Liver (tissue), 9 donors: ENCODE measurements around the gene CACNG4. TPM values are rescaled to one million over a fixed set of nuclear protein-coding genes. Genes with fewer than 3 reads are reported as not detected.

Source experiments
- DNase-seq: peaks from one replicate; pipeline ENCODE4 v3.0.0-alpha.2; 2017; ENCODE audit warnings: low spot score
- H3K27ac ChIP-seq, 2 donors: one replicate each; pipeline ENCODE4 v1.7.0; 2013; ENCODE audit warnings: inconsistent platforms in 2 of 2, low read length in 2 of 2, control low read depth in 1 of 2, low read depth in 1 of 2, mild to moderate bottlenecking in 1 of 2
- H3K27me3 ChIP-seq, 4 donors: one replicate each; pipeline versions ENCODE4 v1.6.1 to v1.7.0; 2013; ENCODE audit warnings: low read length in 3 of 4, inconsistent platforms in 1 of 4, mild to moderate bottlenecking in 1 of 4, moderate library complexity in 1 of 4; ENCODE audit not compliant: control insufficient read depth in 4 of 4, insufficient read depth in 4 of 4
- H3K36me3 ChIP-seq, 4 donors: one replicate each; pipeline versions ENCODE4 v1.6.1 to v1.7.0; 2013; ENCODE audit warnings: low read length in 3 of 4, mild to moderate bottlenecking in 3 of 4, low read depth in 1 of 4, moderate library complexity in 1 of 4; ENCODE audit not compliant: control insufficient read depth in 4 of 4, insufficient read depth in 3 of 4
- H3K4me1 ChIP-seq, 4 donors: one replicate each; pipeline versions ENCODE4 v1.6.1 to v1.7.0; 2013; ENCODE audit warnings: low read length in 3 of 4, mild to moderate bottlenecking in 3 of 4, moderate library complexity in 1 of 4; ENCODE audit not compliant: control insufficient read depth in 4 of 4, insufficient read depth in 4 of 4
- H3K4me3 ChIP-seq, 3 donors: one replicate each; pipeline versions ENCODE4 v1.6.1 to v1.7.0; 2013; ENCODE audit warnings: low read length in 3 of 3, control low read depth in 1 of 3, low read depth in 1 of 3, mild to moderate bottlenecking in 1 of 3
- H3K9ac ChIP-seq, 2 donors: one replicate each; pipeline ENCODE4 v1.7.0; 2013; ENCODE audit warnings: low read length in 2 of 2, mild to moderate bottlenecking in 2 of 2, moderate library complexity in 2 of 2, control low read depth in 1 of 2, low read depth in 1 of 2
- H3K9me3 ChIP-seq, 4 donors: one replicate each; pipeline versions ENCODE4 v1.6.1 to v1.7.0; 2013; ENCODE audit warnings: low read length in 3 of 4; ENCODE audit not compliant: control insufficient read depth in 4 of 4
- EGR1 ChIP-seq, 2 donors: IDR thresholded peaks; 2 replicates each; pipeline ENCODE4 v1.6.1; 2016 to 2018; ENCODE audit warnings: antibody characterized with exemption in 2 of 2, low read depth in 2 of 2
- FOXA1 ChIP-seq: IDR thresholded peaks from 2 replicates; pipeline ENCODE4 v1.6.1; 2016; ENCODE audit warnings: antibody characterized with exemption
- FOXA2 ChIP-seq: IDR thresholded peaks from 2 replicates; pipeline ENCODE4 v1.6.1; 2016; ENCODE audit warnings: antibody characterized with exemption
- GABPA ChIP-seq, 2 donors: IDR thresholded peaks in 1 of 2; conservative IDR thresholded peaks in 1 of 2; 2 replicates each; pipeline ENCODE4 v1.6.1; 2016; ENCODE audit warnings: antibody characterized with exemption in 2 of 2, mild to moderate bottlenecking in 1 of 2, moderate library complexity in 1 of 2
- HNF4A ChIP-seq, 2 donors: conservative IDR thresholded peaks; 2 replicates each; pipeline ENCODE4 v1.6.1; 2016; ENCODE audit warnings: antibody characterized with exemption in 2 of 2, mild to moderate bottlenecking in 2 of 2
- HNF4G ChIP-seq: IDR thresholded peaks from 2 replicates; pipeline ENCODE4 v1.6.1; 2016; ENCODE audit warnings: antibody characterized with exemption
- JUND ChIP-seq, 2 donors: IDR thresholded peaks; 2 replicates each; pipeline ENCODE4 v1.6.1; 2016; ENCODE audit warnings: antibody characterized with exemption in 2 of 2
- NR2F2 ChIP-seq: IDR thresholded peaks from 2 replicates; pipeline ENCODE4 v1.6.1; 2016; ENCODE audit warnings: antibody characterized with exemption
- RAD21 ChIP-seq, 2 donors: IDR thresholded peaks; 2 replicates each; pipeline ENCODE4 v1.6.1; 2016; ENCODE audit warnings: antibody characterized with exemption in 2 of 2, mild to moderate bottlenecking in 2 of 2
- RXRA ChIP-seq, 2 donors: IDR thresholded peaks; 2 replicates each; pipeline ENCODE4 v1.6.1; 2017 to 2018; ENCODE audit warnings: antibody characterized with exemption in 2 of 2, mild to moderate bottlenecking in 1 of 2
- SP1 ChIP-seq: IDR thresholded peaks from 2 replicates; pipeline ENCODE4 v1.6.1; 2018; ENCODE audit warnings: antibody characterized with exemption, mild to moderate bottlenecking
- TAF1 ChIP-seq: conservative IDR thresholded peaks from 2 replicates; pipeline ENCODE4 v1.6.1; 2016; ENCODE audit warnings: antibody characterized with exemption, mild to moderate bottlenecking
- YY1 ChIP-seq: IDR thresholded peaks from 2 replicates; pipeline ENCODE4 v1.6.1; 2016; ENCODE audit warnings: antibody characterized with exemption, mild to moderate bottlenecking
- WGBS: extraction: QIAGEN DNeasy Blood & Tissue Kit; methylation state at CpG from one replicate; pipeline ENCODE4 v1.1.7; 2013; 5-methylcytosine and 5-hydroxymethylcytosine counted together
- polyA plus RNA-seq, 2 donors: library from polyadenylated mRNA; stranded (reverse) in 1 of 2; unstranded in 1 of 2; fragments of 200-250 nt in 1 of 2; fragments of >200 nt in 1 of 2; fragmentation: Nextera tagmentation in 1 of 2; extraction: Ambion mirVana in 1 of 2; gene quantifications; one replicate each; pipeline versions ENCODE4 v1.2.1 to v1.2.3, GENCODE V29; 2013 to 2015
- total RNA-seq, 2 donors: library from RNA; depleted of rRNA; stranded (reverse); fragments of >200 nt; gene quantifications; one replicate each; pipeline ENCODE4 v1.2.3, GENCODE V29; 2014
- TF ChIP-seq, protein P1 (sequence below): IDR thresholded peaks from 2 replicates; pipeline ENCODE4 v1.6.1; 2016; ENCODE audit warnings: antibody characterized with exemption, mild to moderate bottlenecking
- TF ChIP-seq, protein P2 (sequence below): IDR thresholded peaks from 2 replicates; pipeline ENCODE4 v1.6.1; 2016; ENCODE audit warnings: antibody characterized with exemption
- TF ChIP-seq, protein P3 (sequence below): IDR thresholded peaks from 2 replicates; pipeline ENCODE4 v1.6.1; 2016; ENCODE audit warnings: antibody characterized with exemption
- TF ChIP-seq, protein P4 (sequence below): IDR thresholded peaks from 2 replicates; pipeline ENCODE4 v1.6.1; 2016; ENCODE audit warnings: antibody characterized with exemption
- TF ChIP-seq, protein P5 (sequence below): fragments of 150-350 bp; IDR thresholded peaks from 2 replicates; pipeline ENCODE4 v1.5.1; 2017; ENCODE audit warnings: improper control_type of control experiment, low read depth, low read length; ENCODE audit not compliant: missing input control
- donor health status: healthy.
- donor health status: healthy.
- donor health status: healthy.
- donor health status: healthy.
- donor health status: healthy.

The CACNG4 gene
- total and polyA plus RNA-seq, 4 donors: 0.02 to 0.09 (median 0.08) TPM; not detected in 1

DNA sequence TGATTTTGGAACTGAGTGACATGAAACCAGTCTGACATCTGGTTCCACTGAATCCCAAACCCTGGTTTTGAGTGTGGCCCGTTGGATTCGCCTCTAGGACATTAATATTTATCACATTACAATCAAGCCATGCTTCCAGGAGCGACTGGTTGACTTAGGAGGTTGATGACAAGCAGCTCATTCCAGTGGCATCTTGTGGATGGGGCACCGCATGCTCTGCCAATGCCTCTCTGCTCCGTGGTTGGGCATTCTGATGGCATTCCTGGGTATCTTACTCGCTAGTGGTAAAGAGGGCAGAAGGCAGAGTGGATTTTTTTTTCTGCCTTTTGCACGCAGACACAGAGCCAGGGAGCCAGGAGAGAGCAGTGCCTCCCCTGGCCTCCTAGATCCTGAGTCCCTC lies 31.4 kb downstream of the CACNG4 start:
- WGBS: 95% methylated on average over 7 of the region's 7 CpGs
- Histone ChIP-seq H3K27me3 (no peaks in the 10 kb centered on the region), H3K4me1 (no peaks in the 10 kb centered on the region), H3K27ac (no peak overlapping the region), H3K9ac (no peak overlapping the region), H3K4me3 (no peak overlapping the region), H3K36me3 (no peaks in the 10 kb centered on the region), H3K9me3 (no peaks in the 10 kb centered on the region)
- DNase-seq: no peak
- no peak for TF ChIP-seq NR2F2
- no peak for TF ChIP-seq SP1
- no peak for TF ChIP-seq RXRA (IDR thresholded peaks at IDR 0.05)
- no peak for TF ChIP-seq RAD21 (IDR thresholded peaks at IDR 0.05)
- TF ChIP-seq YY1: no peak
- no peak for TF ChIP-seq FOXA1
- no peak for TF ChIP-seq JUND (IDR thresholded peaks at IDR 0.05)
- no peak for TF ChIP-seq HNF4A (conservative IDR thresholded peaks at IDR 0.05)
- TF ChIP-seq GABPA (IDR thresholded peaks at IDR 0.05 in 1 of 2, conservative IDR thresholded peaks at IDR 0.05 in 1 of 2): no peak
- TF ChIP-seq, protein P1, sequence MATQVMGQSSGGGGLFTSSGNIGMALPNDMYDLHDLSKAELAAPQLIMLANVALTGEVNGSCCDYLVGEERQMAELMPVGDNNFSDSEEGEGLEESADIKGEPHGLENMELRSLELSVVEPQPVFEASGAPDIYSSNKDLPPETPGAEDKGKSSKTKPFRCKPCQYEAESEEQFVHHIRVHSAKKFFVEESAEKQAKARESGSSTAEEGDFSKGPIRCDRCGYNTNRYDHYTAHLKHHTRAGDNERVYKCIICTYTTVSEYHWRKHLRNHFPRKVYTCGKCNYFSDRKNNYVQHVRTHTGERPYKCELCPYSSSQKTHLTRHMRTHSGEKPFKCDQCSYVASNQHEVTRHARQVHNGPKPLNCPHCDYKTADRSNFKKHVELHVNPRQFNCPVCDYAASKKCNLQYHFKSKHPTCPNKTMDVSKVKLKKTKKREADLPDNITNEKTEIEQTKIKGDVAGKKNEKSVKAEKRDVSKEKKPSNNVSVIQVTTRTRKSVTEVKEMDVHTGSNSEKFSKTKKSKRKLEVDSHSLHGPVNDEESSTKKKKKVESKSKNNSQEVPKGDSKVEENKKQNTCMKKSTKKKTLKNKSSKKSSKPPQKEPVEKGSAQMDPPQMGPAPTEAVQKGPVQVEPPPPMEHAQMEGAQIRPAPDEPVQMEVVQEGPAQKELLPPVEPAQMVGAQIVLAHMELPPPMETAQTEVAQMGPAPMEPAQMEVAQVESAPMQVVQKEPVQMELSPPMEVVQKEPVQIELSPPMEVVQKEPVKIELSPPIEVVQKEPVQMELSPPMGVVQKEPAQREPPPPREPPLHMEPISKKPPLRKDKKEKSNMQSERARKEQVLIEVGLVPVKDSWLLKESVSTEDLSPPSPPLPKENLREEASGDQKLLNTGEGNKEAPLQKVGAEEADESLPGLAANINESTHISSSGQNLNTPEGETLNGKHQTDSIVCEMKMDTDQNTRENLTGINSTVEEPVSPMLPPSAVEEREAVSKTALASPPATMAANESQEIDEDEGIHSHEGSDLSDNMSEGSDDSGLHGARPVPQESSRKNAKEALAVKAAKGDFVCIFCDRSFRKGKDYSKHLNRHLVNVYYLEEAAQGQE: no peak
- TF ChIP-seq FOXA2: no peak
- TF ChIP-seq HNF4G: no peak
- TF ChIP-seq, protein P2, sequence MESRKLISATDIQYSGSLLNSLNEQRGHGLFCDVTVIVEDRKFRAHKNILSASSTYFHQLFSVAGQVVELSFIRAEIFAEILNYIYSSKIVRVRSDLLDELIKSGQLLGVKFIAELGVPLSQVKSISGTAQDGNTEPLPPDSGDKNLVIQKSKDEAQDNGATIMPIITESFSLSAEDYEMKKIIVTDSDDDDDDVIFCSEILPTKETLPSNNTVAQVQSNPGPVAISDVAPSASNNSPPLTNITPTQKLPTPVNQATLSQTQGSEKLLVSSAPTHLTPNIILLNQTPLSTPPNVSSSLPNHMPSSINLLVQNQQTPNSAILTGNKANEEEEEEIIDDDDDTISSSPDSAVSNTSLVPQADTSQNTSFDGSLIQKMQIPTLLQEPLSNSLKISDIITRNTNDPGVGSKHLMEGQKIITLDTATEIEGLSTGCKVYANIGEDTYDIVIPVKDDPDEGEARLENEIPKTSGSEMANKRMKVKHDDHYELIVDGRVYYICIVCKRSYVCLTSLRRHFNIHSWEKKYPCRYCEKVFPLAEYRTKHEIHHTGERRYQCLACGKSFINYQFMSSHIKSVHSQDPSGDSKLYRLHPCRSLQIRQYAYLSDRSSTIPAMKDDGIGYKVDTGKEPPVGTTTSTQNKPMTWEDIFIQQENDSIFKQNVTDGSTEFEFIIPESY: no peak
- TF ChIP-seq, protein P3, sequence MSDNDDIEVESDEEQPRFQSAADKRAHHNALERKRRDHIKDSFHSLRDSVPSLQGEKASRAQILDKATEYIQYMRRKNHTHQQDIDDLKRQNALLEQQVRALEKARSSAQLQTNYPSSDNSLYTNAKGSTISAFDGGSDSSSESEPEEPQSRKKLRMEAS: no peak
- TF ChIP-seq, protein P4, sequence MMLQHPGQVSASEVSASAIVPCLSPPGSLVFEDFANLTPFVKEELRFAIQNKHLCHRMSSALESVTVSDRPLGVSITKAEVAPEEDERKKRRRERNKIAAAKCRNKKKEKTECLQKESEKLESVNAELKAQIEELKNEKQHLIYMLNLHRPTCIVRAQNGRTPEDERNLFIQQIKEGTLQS: no peak
- TF ChIP-seq EGR1 (IDR thresholded peaks at IDR 0.05; ENCODE audit: low read depth in 2 of 2): no peak
- TF ChIP-seq TAF1: no peak
- TF ChIP-seq, protein P5, sequence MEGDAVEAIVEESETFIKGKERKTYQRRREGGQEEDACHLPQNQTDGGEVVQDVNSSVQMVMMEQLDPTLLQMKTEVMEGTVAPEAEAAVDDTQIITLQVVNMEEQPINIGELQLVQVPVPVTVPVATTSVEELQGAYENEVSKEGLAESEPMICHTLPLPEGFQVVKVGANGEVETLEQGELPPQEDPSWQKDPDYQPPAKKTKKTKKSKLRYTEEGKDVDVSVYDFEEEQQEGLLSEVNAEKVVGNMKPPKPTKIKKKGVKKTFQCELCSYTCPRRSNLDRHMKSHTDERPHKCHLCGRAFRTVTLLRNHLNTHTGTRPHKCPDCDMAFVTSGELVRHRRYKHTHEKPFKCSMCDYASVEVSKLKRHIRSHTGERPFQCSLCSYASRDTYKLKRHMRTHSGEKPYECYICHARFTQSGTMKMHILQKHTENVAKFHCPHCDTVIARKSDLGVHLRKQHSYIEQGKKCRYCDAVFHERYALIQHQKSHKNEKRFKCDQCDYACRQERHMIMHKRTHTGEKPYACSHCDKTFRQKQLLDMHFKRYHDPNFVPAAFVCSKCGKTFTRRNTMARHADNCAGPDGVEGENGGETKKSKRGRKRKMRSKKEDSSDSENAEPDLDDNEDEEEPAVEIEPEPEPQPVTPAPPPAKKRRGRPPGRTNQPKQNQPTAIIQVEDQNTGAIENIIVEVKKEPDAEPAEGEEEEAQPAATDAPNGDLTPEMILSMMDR: no peak

DNA sequence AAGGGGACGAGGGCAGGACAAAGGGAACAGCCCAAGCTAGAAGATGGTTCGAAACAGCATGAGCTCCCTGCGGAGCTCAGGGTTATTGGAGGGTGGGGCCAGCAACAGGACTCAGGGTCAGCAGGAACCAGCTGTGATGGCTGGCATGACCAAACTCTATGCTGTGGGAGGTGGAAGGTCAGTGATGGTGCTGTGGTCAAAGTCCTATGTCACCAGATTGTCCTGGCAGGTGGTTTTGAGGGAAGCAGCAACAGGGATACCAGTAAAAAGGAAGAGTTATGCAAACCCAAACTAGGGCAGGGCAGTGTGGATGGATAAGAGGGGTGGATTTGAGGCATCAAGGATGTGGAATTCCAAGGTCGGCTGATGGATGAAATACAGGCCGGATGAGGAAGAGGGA lies 32.4 kb downstream of the CACNG4 start:
- 92% methylated on average over 5 of the region's 5 CpGs for WGBS
- no peaks in the 10 kb centered on the region for H3K9me3 ChIP-seq
- H3K36me3 ChIP-seq: no peaks in the 10 kb centered on the region
- H3K27me3 ChIP-seq: no peaks in the 10 kb centered on the region
- no peak overlapping the region for H3K27ac ChIP-seq
- DNase-seq: no peak
- no peaks in the 10 kb centered on the region for H3K4me1 ChIP-seq
- no peak overlapping the region for H3K9ac ChIP-seq
- TF ChIP-seq GABPA (IDR thresholded peaks at IDR 0.05 in 1 of 2, conservative IDR thresholded peaks at IDR 0.05 in 1 of 2): no peak
- no peak for TF ChIP-seq NR2F2
- peak; percentile 21 to 52 for TF ChIP-seq RXRA (IDR thresholded peaks at IDR 0.05)
- peak; percentile 59 to 68 for TF ChIP-seq HNF4A (conservative IDR thresholded peaks at IDR 0.05)
- TF ChIP-seq, protein P4: no peak
- TF ChIP-seq, protein P1: no peak
- TF ChIP-seq, protein P5: no peak
- TF ChIP-seq RAD21 (IDR thresholded peaks at IDR 0.05): no peak
- no peak for TF ChIP-seq FOXA2
- no peak for TF ChIP-seq SP1
- no peak for TF ChIP-seq JUND (IDR thresholded peaks at IDR 0.05)
- H3K4me3 ChIP-seq: no peak overlapping the region
